Measurements from ENCODE around the gene ARHGAP23. TPM values are rescaled to one million over a fixed set of nuclear protein-coding genes. Genes with fewer than 3 reads are reported as not detected.
"Not testable (repeated sequence)": the region's sequence is repeated elsewhere in the genome, so short reads cannot be mapped to it uniquely, and the experiment has no call there.

ARHGAP23 gene
- total RNA-seq, 1 donor from 2014 or later = 367 TPM

GRCh38 chr17:38485681-38486298 lies 57.5 kb downstream of the ARHGAP23 start:
- not testable (repeated sequence) for DNase-seq (ENCODE audit: low spot score)

DNA sequence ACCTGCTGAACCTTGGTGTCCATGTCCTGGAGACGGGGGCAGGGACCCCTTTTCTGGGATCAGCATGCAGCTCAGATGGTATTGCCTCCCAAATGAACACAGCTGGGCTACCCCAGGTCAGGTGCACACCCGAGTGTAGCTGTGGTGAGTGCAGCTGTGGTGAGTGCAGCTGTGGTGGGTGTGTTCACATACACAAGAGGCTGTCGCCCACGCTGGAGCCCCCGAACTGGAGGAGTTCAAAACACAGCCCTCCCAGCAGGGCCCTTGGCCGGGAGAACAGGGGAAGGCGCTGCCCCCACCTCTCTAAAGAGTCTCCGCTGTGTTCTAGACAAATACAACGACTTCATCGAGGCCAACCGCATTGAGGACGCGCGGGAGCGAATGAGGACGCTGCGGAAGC lies 61.5 kb downstream of the ARHGAP23 start:
- not testable (repeated sequence) for DNase-seq (ENCODE audit: low spot score)

- not testable (repeated sequence) for DNase-seq (ENCODE audit: low spot score)
Observed at GRCh38 chr17:38491346-38492066, 63.2 kb downstream of the ARHGAP23 start.

DNA sequence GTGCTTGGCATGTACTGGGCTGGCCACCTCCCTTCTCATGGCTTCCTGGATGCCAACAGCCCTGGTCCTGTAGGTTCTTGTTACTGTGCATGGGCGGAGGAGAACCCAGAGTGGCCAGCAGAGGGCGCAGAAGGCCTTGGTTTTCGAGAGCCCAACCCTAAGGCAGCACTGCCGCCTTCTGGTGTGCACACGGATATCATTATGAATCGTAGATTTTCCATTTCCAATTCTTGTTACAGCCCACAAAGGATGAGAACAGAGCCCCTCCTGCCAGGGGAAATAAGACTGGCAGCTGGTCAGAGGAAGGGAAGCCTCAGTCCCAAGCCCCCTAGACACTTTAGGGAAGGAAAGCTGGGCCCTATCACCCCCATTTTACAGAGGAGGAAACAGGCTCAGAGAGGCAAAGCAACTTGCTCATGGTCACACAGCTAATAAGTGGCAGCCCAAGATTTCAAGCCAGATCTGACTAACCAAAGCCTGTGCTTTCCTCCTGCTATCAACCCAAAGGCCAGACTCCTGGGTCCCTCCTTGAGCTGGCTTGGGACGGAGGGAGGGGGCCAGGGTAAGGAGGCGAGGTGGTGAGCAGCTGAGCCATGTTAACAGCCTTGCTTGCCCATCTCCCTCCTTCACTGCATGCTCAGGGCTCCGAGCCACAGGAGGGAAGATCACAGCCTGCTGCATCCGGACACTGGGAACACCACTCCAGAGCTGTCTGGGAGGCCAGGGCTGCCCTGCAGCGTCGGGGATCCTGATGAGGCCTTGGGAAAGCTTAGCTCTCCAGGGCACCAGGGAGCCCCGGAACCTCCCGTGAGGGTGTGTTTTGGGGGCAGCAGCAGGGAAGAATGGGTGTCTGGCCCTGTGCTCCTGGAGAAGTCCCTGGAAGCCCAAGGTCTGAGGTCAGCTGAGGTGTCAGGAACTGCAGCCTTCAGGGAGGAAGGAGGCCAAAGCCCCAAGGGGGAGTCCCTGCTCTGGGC lies 64.1 kb downstream of the ARHGAP23 start:
- peak; percentile 94 for DNase-seq (ENCODE audit: low spot score)

GRCh38 chr17:38494152-38494551 lies 65.9 kb downstream of the ARHGAP23 start:
- DNase-seq (ENCODE audit: low spot score) = not testable (repeated sequence)

DNA sequence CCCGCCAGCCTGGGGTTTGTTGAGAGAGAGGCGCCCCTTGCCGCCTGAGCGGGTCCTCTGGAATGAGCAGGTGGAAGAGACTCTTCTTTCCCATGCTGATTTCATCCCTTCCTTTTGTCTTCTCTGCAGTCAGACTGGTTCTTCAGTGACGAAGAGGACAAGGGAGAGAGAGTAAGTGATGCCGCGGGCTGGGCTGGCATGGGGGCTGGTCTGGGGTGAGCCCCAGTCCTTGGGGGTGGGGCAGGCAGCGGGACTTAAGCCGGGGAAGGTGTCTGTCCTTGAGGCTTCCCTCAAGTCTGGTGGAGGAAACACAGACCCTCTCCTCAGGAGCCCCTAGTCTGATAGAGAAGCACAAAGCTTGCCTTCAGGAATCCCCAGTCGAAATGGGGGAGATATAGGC lies 69.4 kb downstream of the ARHGAP23 start:
- not testable (repeated sequence) for DNase-seq (ENCODE audit: low spot score)

DNA sequence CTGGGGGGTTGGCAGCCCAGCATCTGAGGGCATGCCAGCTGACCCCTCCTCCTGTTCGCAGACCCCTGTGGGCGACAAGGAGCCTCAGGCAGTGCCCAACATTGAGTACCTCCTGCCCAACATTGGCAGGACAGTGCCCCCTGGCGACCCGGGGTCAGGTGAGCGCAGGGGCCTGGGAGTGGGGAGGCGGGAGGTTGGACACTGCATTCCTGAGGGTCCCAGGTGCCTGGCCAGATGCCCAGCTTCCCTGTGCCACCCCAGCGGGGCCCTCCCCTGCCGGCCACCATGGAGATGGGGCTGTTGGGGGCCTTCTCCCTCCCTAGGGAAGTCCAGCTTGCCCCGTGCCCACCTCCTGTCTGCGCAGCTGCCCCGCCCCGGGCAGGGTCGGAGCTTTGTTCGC lies 70.1 kb downstream of the ARHGAP23 start:
- no peak for DNase-seq (ENCODE audit: low spot score)

- DNase-seq (ENCODE audit: low spot score) = not testable (repeated sequence)
Observed at GRCh38 chr17:38499230-38499629, 71.0 kb downstream of the ARHGAP23 start.

GRCh38 chr17:38501718-38502117 lies 73.5 kb downstream of the ARHGAP23 start:
- not testable (repeated sequence) for DNase-seq (ENCODE audit: low spot score)

DNA sequence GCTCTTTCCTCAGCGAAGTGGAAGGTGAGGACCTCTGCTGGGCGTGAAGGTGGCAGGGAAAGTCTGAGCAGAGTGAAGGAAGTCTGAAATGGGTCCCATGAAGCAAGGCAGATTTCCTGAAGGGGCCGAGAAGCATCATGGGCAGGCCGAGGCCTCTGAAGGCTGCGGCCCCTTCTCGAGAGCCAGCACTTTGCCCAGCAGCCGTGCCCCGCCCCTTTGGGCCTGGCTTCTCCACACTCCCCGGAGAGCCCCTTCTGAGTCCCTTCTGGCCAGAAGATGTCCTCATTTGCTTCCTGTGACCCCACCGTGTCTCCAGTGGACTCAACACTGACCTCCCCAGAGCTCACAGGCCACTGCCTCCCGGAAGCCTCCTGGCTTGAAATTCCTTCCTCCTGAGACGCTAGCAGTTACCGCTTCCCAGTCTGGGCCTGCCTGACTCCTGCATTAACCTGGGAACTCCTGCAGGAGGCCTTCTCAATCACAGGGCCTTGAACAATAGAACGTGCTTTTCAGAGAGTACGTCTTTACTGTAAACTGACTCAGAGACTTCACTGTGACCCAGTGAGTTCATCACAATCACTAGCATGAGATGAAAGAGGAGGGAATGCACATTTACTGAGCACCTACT lies 75.1 kb downstream of the ARHGAP23 start:
- DNase-seq (ENCODE audit: low spot score) = not testable (repeated sequence)

DNA sequence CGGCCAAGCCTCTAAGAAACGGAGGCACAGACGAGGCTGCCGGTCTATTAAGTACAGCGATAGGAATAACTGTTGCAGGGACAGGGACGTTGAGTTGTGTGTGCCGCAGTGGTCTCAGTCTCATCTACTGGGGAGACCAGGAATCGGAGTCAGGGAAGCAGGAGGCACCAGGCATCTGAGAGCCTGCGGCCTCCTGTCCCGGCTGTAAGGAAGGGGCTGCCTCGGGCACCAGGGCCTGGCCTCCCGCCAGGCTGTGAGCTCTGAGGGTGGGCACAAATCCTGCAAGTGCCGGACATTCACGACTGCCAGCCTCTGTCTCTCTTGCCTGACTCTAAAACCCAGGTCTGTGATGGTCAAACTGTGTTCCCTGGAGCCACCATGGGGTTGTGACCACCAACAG lies 76.0 kb downstream of the ARHGAP23 start:
- no peak for DNase-seq (ENCODE audit: low spot score)

DNA sequence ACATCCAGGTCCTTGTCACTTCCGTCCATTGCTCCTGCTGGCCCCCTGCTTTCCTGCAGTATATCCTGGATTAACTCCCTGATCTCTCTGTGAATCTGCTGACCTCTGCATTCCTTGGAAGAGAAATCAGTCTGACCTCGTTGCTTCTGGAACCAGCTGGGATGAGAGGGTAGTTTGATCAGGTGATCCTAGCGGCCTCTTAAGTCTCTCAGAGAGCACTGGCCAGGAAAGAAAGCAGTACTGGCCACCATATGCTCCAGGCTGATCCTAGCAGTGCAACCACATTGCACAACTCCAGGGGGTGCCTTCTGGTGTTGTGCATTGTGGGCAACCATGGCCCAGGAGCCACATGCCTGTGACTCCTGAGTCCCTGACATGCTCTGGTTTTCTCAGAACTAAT lies 79.2 kb downstream of the ARHGAP23 start:
- no peak for DNase-seq (ENCODE audit: low spot score)

- no peak for DNase-seq (ENCODE audit: low spot score)
Observed at GRCh38 chr17:38507921-38508569, 79.8 kb downstream of the ARHGAP23 start.

GRCh38 chr17:38508570-38508950 lies 80.3 kb downstream of the ARHGAP23 start:
- no peak for DNase-seq (ENCODE audit: low spot score)

GRCh38 chr17:38508954-38509771 lies 80.9 kb downstream of the ARHGAP23 start:
- peak; percentile 76 for DNase-seq (ENCODE audit: low spot score)

- DNase-seq (ENCODE audit: low spot score) = no peak
Observed at GRCh38 chr17:38509772-38510420, 81.6 kb downstream of the ARHGAP23 start.

- no peak for DNase-seq (ENCODE audit: low spot score)
Observed at GRCh38 chr17:38510421-38511149, 82.3 kb downstream of the ARHGAP23 start.

- no peak for DNase-seq (ENCODE audit: low spot score)
Observed at GRCh38 chr17:38511150-38512108, 83.2 kb downstream of the ARHGAP23 start.

Measured in ureter (tissue), 1 donor.